Natural killer cell (primary cell): ENCODE measurements around the gene HPCA. TPM values are rescaled to one million over a fixed set of nuclear protein-coding genes. Genes with fewer than 3 reads are reported as not detected.

Source experiments
- ATAC-seq, 3 donors: fragments of 150-1000 bp in 2 of 3; fragments of 200-7000 bp in 1 of 3; cut with Tn5 transposase; 1 replicate in 1 of 3; 2 replicates in 2 of 3; pipeline ENCODE4 v1.10.0; 2021; ENCODE audit warnings: mild to moderate bottlenecking in 2 of 3, moderate library complexity in 2 of 3
- DNase-seq, 2 donors: peaks; one replicate each; pipeline versions ENCODE4 v3.0.0 to v3.0.0-alpha.2; 2013 to 2021; ENCODE audit warnings: mixed read lengths in 1 of 2
- H3K27ac ChIP-seq: one replicate; pipeline ENCODE4 v1.5.1; 2013; ENCODE audit warnings: mild to moderate bottlenecking, low read length
- H3K27me3 ChIP-seq: one replicate; pipeline ENCODE4 v1.6.1; 2013; ENCODE audit warnings: low read length; ENCODE audit not compliant: control insufficient read depth, insufficient read depth
- H3K36me3 ChIP-seq: one replicate; pipeline ENCODE4 v1.6.1; 2013; ENCODE audit warnings: low read length; ENCODE audit not compliant: control insufficient read depth, insufficient read depth
- H3K4me1 ChIP-seq: one replicate; pipeline ENCODE4 v1.6.1; 2013; ENCODE audit warnings: low read length; ENCODE audit not compliant: control insufficient read depth, insufficient read depth
- H3K4me3 ChIP-seq: one replicate; pipeline ENCODE4 v1.5.1; 2013; ENCODE audit warnings: low read length
- H3K9me3 ChIP-seq: one replicate; pipeline ENCODE4 v1.6.1; 2013; ENCODE audit warnings: low read length; ENCODE audit not compliant: control insufficient read depth, insufficient read depth
- H3K27ac Mint-ChIP-seq, 2 donors: one replicate each; pipeline ENCODE4 v1.8.0; 2022; ENCODE audit warnings: mild to moderate bottlenecking in 2 of 2, mixed read lengths in 2 of 2, moderate library complexity in 1 of 2
- H3K27me3 Mint-ChIP-seq, 2 donors: one replicate each; pipeline ENCODE4 v1.8.0; 2022; ENCODE audit warnings: low read depth in 2 of 2, mixed read lengths in 2 of 2
- H3K36me3 Mint-ChIP-seq: one replicate; pipeline ENCODE4 v1.8.0; 2022; ENCODE audit warnings: mixed read lengths
- H3K4me1 Mint-ChIP-seq, 2 donors: one replicate each; pipeline ENCODE4 v1.8.0; 2022; ENCODE audit warnings: mixed read lengths in 2 of 2
- H3K4me3 Mint-ChIP-seq: one replicate; pipeline ENCODE4 v1.8.0; 2022; ENCODE audit warnings: mild to moderate bottlenecking, moderate library complexity, mixed read lengths
- H3K9me3 Mint-ChIP-seq, 2 donors: one replicate each; pipeline ENCODE4 v1.8.0; 2022; ENCODE audit warnings: mixed read lengths in 2 of 2
- CTCF ChIP-seq: fragments of 200-600 bp; IDR thresholded peaks from one replicate; pipeline ENCODE4 v1.8.0; 2022; ENCODE audit warnings: antibody characterized with exemption
- WGBS: methylation state at CpG from one replicate; pipeline ENCODE4 v1.1.7; 2013; ENCODE audit warnings: missing lambda C conversion rate; ENCODE audit not compliant: insufficient coverage; 5-methylcytosine and 5-hydroxymethylcytosine counted together
- intact Hi-C: fragments of 100-400 bp; cut with micrococcal nuclease; formaldehyde crosslinking; loops from one replicate; pipeline ENCODE4 v1.14.2; 2022
- total RNA-seq, 4 donors: library from RNA; stranded (reverse); fragments of 120-200 nt in 1 of 4; gene quantifications; one replicate each; pipeline versions ENCODE4 v1.2.3 to v1.2.4, GENCODE V29; 2013 to 2022

The HPCA gene
- total RNA-seq, 3 donors from 2014 or later (not counting 1 experiment from before 2014, with no cell fraction given), result 0.59 TPM; not detected in 2

- H3K4me1 Mint-ChIP-seq, result peaks cover 9 to 23% of the 10 kb centered on the region in 2 donors
- TF ChIP-seq CTCF, result no peak
- intact Hi-C loops, result no loop called here
- DNase-seq (no peak), ATAC-seq (no peak)
- Histone ChIP-seq H3K27ac (no peak overlapping the region), H3K4me1 (peaks cover 16% of the 10 kb centered on the region), H3K27me3 (peaks cover 50% of the 10 kb centered on the region), H3K4me3 (no peak overlapping the region), H3K36me3 (no peaks in the 10 kb centered on the region), H3K9me3 (no peaks in the 10 kb centered on the region)
- H3K9me3 Mint-ChIP-seq, result no peaks in the 10 kb centered on the region
- H3K4me3 Mint-ChIP-seq, result no peak overlapping the region
- H3K27ac Mint-ChIP-seq, result no peak overlapping the region
- H3K36me3 Mint-ChIP-seq, result no peaks in the 10 kb centered on the region
- peaks cover 61 to 78% of the 10 kb centered on the region in 2 donors for H3K27me3 Mint-ChIP-seq
- WGBS, result 92% methylated on average over 23 of the region's 24 CpGs
Measured at GRCh38 chr1:32888677-32889420, 2.6 kb downstream of the HPCA start.

- H3K4me1 Mint-ChIP-seq, result peaks cover 9 to 23% of the 10 kb centered on the region in 2 donors
- DNase-seq, result no peak
- TF ChIP-seq CTCF, result no peak
Measured at GRCh38 chr1:32889731-32890278, 3.5 kb downstream of the HPCA start.

GRCh38 chr1:32890516-32891240 is 4.4 kb downstream of the HPCA start:
- Mint-ChIP-seq H3K36me3 (no peaks in the 10 kb centered on the region), H3K9me3 (no peaks in the 10 kb centered on the region), H3K27ac (no peak overlapping the region), H3K4me3 (peak overlapping the region; percentile 40), H3K27me3 (peaks cover 54 to 64% of the 10 kb centered on the region in 2 donors), H3K4me1 (peaks cover 9 to 15% of the 10 kb centered on the region in 2 donors)
- no peak overlapping the region for H3K27ac ChIP-seq
- H3K27me3 ChIP-seq, result peaks cover 43% of the 10 kb centered on the region
- no peak for TF ChIP-seq CTCF
- no peak for DNase-seq
- peaks cover 17% of the 10 kb centered on the region for H3K4me1 ChIP-seq
- no peak overlapping the region for H3K4me3 ChIP-seq
- intact Hi-C loops, result no loop called here
- H3K9me3 ChIP-seq, result no peaks in the 10 kb centered on the region
- 83% methylated on average over 6 of the region's 7 CpGs for WGBS
- no peaks in the 10 kb centered on the region for H3K36me3 ChIP-seq
- no peak for ATAC-seq

More at GRCh38 chr1:32889731-32890278, 3.5 kb downstream of the HPCA start:
- Mint-ChIP-seq H3K9me3 (no peaks in the 10 kb centered on the region), H3K4me3 (no peak overlapping the region), H3K36me3 (no peaks in the 10 kb centered on the region), H3K27me3 (peaks cover 61 to 73% of the 10 kb centered on the region in 2 donors), H3K27ac (no peak overlapping the region)
- intact Hi-C loops, result no loop called here
- no peaks in the 10 kb centered on the region for H3K36me3 ChIP-seq
- no peaks in the 10 kb centered on the region for H3K9me3 ChIP-seq
- H3K4me1 ChIP-seq, result peaks cover 17% of the 10 kb centered on the region
- ATAC-seq, result no peak
- no peak overlapping the region for H3K4me3 ChIP-seq
- 96% methylated on average over 3 of the region's 3 CpGs for WGBS
- no peak overlapping the region for H3K27ac ChIP-seq
- peaks cover 46% of the 10 kb centered on the region for H3K27me3 ChIP-seq
